Superior temporal gyrus (tissue), 1 donor: ENCODE measurements around the gene LRRC73.
A peak's percentile ranks its signal among the peaks of the same experiment; 100 is the strongest.
"Not testable (repeated sequence)": the region's sequence is repeated elsewhere in the genome, so short reads cannot be mapped to it uniquely, and the experiment has no call there.

Experiments used
- DNase-seq: peaks from one replicate; pipeline ENCODE4 v3.0.0-alpha.2; 2016; ENCODE audit errors: extremely low spot score

Gene LRRC73

DNA sequence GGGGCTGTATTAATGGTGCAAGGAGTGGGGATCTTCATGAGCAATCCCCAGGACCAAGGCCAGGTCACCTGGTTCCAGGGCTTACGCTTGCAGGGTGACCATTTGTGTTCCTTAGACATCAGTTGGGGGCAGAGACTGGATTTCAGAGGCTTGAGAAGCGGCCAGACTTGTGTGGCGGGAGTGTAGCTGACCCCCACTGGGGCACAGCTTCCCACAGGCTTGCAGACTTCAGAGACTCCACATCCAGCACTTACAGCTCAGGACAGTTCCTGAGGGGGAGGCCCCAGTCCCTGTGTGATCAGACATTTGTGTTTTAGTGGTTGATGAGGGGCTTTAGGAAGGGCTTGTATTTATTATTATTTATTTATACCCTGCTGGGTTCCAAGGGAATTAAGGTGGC lies 17.5 kb downstream of the LRRC73 start:
- DNase-seq = no peak

DNA sequence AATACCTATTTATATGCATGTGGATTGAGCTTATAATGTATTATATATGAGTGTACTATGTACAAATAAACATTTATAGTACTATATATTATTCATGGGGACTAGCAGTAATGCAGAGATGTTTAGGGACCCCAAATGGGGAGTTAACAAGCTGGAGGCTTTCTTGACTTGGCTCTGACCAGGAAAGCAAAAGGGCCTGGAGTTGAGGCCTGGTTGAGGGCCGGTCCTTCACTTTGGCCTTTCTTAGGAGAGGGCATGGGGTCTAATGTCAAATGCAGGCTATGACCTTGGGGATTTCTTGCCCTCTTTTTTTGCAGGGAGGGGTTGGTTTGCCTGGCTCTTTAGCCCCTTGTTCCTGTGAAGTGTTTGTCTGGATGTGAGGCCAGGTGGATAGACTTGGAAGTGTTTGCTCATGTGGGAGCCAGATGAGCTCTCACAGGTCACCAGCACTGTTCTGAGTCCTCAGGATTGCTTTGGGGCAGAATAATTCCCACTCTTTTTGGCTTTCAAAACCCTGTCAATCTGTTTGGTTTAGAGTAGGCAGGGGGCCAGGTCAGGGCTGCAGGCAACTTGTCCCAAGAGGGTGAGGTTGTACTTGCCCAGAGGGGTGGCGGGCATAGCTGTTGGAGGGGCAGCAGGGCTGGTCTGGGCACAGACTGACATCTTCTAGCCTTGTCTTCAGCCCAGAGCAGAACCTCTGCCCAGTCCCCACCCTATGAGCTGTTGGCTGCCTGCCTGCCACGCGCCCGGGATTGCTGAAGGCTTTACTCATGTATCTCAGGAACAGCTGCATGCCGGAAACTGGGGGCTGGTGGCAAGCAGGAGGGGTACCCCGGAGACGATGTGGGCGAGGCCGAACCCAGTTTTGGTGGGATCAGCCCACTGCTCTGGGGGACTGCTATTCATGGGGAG lies 18.1 kb downstream of the LRRC73 start:
- peak; percentile 91 for DNase-seq

DNA sequence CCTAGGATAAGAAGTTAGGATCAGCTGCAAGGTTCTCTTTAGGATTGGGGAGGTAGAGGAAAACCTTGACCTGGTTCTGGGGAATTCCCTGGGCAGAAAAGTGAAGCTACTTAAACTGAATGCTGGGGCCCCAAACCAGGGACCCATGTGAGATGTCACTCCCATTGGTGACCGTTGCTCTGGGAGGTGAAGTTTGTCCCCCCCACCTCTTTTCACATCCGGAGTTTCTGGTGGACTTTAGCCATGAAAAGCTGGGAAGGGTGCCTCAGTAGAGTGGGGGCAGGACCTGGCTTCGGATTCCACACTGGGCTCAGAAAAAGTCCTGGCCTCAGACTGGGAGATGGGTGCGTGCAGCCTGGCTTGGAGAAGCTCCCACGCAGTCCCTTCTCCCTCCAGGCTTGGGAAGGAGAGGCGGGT lies 19.6 kb downstream of the LRRC73 start:
- DNase-seq = no peak

DNA sequence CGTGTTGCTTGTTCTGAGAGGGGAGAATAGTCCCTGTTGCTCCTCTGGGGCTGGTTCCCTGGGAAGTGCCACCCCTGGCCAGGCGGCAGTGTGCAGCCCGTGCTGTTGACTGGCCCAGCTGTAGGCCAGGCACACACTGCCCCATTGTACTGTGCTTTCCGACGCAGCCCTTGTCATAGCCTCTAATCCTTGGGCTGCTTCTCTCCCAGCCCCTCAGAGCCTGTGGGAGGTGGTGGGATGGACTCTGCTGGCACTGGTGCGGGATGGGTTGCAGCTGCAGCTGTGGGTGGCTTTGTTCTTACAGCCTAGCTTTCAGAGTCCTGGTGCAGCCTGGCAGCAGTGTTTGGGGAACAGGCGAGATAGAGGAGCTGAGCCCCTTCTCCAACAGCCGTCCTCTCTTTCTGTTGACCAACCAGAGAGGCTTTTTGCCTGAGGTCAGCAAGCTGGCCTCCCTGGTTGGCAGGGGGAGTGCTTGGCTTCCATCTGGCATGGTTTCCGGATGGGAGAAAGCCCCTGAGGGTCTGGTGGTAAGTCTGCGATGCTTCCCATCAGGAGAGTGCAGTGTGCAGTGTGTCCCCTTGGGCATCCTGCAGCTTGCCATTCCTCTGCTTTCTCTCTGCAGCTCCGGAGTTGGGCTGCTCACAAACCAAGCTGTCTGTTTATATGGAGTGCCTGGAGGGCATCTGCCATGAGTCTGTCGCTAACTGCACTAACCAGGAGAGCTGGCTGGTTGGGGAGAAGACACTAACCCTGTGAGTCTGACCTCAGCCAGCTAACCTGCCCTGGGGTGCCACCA lies 20.7 kb downstream of the LRRC73 start:
- peak; percentile 98 for DNase-seq

DNA sequence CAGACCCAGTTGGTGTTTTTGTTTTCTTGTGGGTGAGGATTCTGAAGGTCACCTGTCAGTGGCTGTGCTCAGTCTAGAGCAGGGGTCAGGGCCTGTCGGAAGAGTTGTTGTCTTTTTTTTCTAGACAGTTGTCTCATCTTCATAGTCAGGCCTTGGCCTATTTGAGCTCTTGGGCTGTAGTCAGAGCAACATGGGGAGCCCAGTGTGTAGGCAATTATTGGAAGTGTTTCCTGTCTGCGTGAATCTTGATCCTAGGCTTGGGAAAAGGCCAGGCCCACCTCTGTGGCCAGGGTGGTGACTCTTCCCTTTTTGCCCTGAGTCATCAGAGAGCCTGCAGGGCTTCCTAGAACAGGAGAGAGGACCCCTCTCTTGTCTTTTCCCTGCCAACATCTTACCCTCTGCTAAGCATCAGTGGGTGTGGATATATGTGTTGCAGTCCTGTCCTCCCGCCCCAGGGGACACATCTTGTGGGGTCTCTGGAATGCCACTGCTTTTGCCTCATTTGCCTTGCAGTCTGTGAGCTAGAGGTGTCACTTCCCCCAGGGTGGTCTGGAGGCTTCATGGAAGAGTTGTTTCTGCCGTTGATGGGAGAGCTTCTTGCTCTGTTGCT lies 21.4 kb downstream of the LRRC73 start:
- DNase-seq = no peak

DNA sequence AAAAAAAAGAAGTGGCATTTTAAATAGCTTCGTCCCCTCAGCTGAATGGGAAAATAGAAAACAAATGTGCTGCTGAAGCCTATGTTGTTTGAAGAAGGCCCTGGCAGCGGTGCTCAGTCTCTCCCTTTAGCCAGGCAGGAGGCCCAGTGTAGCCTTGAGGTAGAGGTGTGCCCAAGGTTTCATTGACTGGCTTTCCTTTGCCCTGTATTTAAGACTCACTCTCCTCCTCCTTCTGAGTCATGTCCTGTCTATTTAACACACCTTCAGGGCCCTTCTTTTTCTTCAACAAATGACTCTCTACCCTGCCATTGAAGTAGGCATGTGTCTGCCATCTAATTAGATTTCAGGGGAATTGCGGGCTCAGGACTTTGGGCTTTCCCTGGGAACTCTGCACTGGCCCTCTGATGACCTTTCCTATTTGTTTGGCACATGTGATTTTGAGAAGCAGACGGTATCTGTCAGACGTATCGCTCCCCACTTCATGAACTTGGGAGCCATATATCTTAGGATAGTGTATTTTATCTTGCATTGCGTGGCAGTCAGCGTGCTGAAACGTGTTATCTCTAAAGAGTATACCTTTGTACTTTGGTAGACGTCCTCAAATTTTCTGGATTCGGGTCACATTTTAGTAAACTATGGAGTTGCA lies 28.4 kb downstream of the LRRC73 start:
- no peak for DNase-seq

DNA sequence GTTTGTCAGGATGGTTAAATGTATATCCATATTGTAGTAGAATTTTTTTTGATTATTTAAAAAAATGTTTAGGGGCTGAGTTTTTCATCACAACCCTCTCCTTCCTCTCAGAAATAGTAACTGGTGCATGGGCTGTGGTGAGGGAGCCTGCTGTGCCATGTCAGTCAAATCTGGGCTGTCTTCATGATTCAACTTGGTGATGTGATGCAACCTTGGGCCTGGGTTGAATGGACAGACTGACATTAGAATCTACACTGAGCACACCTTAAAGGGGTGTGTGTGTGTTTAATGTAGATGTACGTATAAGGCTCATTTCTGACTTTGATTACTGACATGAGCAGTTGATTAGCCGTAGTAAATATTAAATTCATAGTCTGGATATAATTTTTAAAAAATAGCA lies 29.1 kb downstream of the LRRC73 start:
- DNase-seq = no peak

DNA sequence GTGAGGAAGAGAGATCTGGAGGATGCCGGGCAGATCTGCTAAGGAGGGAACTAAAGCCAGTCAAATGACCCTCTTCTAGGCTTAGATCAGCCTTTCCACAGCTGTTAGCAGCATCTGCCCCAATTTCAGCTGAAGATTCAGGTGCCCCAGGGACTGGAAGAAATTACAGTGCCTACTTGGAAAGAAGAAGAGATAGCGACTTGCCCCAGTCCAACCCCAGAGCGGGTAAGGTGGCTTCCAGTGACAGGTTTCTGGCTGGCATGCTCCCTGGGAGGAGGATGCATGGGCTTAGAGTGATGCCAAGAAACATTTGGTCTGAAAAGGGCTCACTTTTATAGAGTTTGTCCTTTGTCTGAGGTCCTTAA lies 32.2 kb downstream of the LRRC73 start:
- no peak for DNase-seq

DNA sequence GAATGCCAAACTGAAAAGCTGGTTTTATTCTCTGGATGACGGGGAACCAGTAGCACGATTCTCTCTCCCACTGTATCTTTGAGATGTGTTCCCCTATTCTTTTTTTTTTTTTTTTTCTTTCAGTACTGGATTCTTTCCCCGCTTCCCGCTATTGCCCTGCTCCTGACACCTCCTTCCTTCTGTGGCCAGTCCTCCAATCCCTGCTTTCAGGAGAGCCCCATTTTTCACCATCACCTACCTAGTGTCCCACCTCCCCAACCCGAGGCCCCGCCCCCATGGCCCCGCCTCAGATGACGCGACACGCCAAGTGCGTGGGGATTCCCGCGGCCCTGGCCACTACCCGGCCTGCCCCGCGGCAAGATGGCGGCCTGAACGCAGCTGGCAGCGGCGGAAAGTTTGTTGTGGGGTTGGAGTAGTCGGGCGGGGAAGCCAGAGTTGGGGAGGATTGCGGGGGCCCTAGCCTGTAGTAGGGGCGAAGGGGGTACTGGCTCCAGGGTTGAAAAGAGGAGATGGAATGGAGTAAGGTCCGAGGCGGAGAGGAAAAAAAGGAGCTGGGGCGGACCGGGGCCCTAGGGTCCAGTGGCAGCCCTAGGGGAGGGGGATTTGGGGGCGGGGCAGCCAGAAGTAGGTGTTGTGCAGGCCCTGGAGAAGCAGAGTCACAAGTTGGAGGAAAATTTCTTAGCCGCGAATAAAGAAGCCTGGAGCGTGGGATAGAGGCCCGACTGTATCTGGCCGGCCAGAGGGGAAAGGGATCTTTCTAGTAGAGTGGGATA lies 32.7 kb downstream of the LRRC73 start, which contains the start of gene TJAP1:
Gene TJAP1 (plus strand): TSS at position 336 of the 773 bp plus-strand sequence. CDS start 21,432 bp downstream, outside the sequence.
- DNase-seq = peak; percentile 86

DNA sequence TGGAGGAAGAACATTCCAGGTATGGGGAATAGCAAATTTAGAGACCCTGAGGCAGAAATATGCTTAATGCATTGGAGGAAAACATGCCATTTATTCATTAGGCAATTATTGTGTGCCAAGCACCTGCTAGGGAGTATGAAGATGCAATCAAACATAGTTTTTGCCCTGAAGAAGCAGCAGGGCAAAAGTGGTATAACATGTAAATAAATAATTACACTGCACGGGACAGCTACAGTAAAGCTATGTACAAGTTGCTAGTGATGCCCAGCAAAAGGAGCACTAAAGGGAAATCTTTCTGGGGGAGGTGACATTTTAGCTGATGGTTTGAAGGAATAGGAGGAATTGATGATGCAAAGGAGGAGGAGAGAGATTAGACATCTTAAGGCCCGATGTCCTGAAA lies 33.4 kb downstream of the LRRC73 start:
- no peak for DNase-seq

DNA sequence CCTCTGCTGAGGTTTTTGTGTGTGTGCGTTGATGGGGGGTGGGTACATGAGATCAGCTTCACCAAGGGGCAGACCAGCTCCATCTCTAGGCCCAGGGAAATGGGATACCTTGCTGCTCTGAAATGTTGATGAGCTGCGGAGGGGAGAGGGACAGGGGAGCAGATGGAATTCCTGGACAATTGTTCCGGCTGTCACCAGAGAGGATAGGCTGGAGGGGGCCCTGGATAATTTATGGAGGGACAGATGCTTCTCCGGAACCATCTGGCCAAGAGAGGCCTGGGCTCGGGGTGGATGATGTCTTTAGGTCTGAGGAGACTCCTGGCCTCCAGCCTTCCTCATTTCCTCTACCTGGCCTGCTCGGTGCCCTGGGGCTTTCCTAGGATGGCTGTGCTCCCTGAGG lies 34.6 kb downstream of the LRRC73 start:
- DNase-seq = no peak

DNA sequence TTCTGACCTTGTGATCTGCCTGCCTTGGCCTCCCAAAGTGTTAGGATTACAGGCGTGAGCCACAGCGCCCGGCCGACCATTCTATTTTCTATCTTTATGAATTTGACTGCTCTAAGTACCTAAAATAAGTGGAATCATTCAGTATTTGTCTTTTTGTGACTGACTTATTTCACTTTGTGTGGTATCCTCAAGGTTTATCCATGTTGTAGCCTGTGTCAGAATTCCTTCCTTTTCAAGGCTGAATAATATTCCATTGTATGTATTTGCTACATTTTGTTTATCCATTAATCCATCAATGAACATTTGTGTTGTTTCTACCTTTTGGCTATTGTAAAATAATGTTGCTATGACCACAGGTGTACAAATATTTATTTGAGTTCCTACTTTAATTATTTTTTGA lies 37.6 kb downstream of the LRRC73 start:
- DNase-seq = no peak

DNA sequence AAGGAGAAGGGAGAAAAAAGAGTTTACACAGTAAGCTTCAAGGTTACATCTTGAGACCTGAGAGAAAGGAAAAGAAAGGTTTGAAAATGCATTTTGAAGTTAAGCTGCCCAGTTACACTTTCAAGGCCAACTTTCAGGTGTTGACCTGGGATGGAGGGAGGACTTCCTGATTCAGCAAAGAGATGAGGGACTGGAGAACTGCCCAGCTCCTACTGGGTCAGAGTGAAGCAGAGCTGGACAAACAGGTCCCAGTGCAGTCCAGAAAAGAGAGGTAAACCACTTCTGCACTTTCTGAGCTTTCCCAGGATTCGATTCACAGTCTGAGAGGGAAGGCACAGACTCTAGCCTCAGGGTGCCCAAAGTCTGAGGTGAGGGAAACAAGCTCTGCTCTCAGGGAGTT lies 38.7 kb downstream of the LRRC73 start:
- DNase-seq = no peak

DNA sequence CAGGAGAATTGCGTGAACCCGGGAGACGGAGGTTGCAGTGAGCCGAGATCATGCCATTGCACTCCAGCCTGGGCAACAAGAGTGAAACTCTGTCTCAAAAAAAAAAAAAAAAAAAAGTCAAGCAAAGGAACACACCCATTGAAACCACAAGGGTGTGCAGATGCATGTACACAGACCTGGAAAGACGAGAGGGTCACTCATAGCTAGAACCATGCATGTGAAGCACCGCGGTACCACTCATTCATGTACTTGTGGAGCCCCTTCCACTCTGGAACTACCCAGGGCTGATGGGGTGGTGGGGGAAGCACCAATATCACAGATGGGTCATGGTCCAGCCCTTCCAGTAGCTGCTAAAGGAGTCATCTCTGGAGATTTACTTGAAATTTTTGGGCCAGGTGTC lies 40.2 kb downstream of the LRRC73 start:
- no peak for DNase-seq

DNA sequence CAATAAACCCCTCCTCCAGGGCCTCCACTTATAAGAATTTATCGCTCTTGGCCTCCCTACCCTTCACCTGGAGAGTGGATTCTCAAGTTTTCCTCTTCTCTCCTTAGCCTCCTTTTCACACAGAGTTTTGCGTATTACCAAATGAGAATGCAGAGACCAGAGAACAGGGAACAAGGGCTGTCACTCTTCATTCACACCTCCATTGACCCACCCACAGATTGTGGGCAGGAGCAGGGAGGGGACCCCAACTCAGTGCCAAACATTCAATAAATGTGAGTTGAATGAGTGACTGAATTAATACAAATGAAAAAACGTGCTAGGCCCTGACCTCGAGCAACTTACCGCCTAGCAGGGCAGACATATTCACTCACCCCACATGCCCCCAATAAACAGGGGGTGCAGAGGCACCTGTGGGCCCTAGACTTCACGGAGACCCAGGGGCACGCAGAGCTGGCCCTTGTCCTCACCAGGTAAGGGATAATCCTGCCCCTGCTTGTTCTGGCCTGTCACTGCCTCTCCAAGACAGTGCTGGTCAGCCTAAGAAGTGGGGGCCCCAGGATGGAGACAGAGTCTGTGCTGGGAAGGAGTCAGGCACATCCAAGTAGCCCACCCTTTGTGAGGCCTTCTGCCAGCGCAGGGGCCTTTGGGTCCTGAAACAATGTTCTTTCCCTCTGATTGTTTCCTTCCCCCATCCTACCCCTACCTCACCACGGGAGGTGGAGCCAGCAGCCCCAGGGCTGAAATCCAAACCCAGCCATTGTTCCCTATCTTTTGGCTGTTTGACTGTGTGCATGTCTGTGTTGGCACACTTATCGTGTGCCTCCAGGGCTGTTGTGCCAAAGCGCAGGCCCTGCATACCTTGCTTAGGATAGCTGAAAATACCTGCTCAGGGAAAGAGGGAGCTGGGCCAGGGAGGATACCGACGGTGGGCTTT lies 41.1 kb downstream of the LRRC73 start:
- no peak for DNase-seq

DNA sequence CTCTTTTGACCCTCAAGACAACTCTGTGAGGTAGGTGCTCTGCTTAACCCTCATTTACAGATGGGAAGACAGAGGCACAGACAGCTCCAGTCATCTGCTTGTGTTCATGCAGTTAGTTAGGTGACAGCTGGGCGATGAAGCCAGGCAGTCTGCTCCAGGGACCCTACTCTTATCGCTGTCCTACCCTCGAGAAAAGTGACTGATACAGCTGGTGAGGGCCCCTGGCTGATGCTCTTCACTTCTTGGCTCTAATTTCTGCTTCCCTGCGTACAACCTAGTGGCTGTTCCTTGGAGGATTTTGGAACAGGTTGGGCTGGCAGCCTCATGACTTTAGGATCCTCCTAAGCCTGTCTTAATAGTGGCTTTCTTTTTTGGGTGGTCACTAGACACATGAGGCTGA lies 41.9 kb downstream of the LRRC73 start:
- no peak for DNase-seq

DNA sequence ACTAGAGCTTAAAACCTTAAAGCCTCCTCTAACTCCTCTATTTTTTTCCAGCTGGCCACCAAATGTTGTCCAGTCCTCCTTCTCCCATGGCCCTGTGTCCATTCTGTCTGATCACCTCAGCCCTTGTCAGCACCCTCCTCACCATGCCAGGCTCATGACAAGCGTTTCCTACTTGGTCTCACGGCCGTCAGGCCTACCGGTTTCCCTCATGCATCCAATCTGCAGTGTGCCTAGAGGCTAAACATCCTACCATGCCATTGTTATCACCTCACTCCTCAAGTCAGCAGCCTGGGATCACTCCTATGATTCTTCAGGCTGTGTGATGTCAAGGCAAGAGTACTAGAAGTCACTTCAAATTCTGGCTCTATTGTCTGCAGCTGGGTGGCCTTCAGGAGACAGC lies 42.4 kb downstream of the LRRC73 start:
- DNase-seq = no peak

DNA sequence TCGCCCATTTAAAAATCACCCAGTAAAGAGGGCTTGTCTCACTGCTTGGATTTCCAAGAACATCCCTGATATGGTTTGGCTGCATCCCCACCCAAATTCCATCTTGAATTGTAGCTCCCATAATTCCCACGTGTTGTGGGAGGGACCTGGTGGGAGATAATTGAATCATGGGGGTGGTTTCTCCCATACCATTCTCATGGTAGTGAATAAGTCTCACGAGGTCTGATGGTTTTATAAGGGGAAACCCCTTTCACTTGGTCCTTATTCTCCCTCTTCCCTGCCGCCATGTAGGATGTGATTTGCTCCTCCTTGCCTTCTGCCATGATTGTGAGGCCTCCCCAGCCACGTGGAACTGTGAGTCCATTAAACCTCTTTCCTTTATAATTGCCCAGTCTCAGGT lies 42.9 kb downstream of the LRRC73 start:
- DNase-seq = not testable (repeated sequence)

DNA sequence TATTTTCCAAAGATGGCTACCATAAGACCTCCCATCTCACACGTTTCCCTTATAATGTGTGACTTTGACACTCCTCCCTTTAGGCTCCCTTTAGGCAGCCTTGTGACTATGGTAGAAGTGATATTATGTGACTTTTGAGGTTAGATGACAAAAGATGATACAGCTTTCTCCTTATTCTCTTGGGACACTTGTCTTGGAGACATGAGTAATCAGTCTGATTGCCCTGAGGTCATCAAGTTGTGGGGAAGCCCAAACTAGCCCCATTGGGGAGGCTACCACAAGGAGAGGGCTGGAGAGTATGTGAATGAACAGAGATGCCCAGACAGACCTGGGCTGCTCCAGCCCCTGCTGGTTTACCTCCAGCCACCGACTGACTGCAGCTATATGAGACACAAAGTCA lies 44.2 kb downstream of the LRRC73 start:
- no peak for DNase-seq

DNA sequence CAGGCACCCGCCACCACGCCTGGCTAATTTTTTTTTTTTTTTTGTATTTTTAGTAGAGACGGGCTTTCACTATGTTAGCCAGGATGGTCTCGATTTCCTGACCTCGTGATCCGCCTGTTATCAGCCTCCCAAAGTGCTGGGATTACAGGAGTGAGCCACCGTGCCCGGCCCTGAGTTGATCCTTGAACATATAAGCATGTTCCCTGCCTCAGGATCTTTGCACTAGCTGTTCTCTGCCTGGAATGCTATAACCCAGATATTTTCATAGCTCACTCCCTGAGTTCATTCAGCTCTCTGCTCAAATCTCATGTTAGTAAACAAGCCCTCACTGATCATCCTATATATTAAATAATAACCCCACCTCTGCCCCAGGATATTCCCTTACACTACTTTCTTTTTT lies 45.8 kb downstream of the LRRC73 start:
- DNase-seq = no peak
